GM19468 (cell line): ENCODE measurements around the gene PPP1R37.
A peak's percentile ranks its signal among the peaks of the same experiment; 100 is the strongest.

Source experiments
- ATAC-seq: cut with Tn5 transposase; IDR thresholded peaks from one replicate; pipeline ENCODE4 v1.9.1; 2021; ENCODE audit warnings: mild to moderate bottlenecking, moderate library complexity, moderate number of reproducible peaks; ENCODE audit not compliant: unreplicated experiment; ENCODE audit errors: extremely low read depth

The PPP1R37 gene

DNA sequence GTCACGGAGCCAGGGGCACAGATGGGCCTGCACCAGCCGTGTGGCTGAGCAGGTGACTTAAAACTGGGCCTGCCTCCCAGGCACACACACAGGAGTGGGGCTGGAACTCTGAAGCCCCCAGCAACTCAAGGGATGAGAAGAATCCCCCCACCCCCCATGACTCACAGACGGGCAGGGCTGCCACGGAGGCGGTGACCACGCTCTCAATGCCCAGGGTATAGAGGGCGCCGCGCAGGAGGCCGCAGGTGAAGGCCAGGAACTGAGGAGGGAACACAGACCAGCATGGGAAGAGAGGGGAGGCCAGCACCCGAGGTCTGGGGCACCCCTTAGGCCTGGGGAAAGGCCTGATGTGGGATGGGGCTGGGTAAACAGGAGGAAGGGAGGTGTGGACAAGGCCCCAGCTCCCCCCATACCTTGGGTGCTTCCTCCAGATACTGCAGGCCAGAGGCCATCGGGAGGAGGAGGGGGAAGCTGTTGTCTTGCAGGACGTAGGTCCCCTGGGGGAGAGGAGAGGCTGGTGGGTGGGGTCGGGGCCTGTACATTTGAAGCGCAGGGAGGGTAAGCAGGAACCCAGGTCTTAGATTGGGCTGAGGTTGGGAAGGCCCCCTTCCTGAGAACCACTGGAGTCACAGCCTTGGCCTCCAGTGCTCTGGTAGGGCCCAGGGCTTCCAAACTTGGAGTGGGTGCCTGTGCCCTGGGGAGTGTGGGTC lies 70.9 kb downstream of the PPP1R37 start:
- no peak for ATAC-seq

DNA sequence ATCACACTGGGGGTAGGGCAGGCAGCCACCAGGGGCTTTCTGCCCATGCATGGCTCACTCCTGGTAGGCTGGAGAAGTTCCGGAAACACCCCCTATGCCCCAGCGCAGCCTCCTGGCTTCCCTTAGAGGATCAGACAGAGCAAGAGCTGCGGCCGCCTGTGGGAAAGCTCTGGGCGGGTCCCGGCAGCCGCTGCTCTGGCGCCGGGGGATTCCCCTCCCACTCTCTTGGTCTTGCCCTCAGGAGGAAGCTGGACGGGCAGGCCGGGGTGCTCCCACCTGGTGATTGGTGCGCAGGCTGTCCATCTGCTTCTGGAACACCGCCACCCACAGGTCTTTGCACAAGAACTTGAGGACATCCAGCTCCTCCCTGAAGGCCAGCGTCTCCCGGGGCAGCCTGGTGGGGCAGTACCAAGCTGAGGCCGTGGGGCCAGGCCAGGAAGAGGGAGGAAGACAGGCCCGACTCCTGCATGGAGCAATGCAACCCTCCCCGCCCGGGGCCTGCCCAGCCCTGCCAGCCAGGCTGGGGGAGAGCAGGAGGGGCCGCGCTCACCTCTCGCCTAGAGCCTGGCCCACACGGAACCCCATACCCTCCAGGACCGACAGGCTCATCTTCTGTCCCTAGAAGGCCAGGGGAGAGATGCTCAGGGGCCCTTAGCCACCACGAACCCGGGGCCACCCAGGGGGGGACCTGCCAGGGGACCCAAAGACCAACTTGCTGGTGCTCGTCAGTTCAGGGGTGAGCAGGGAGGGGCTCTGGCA lies 71.8 kb downstream of the PPP1R37 start:
- ATAC-seq = no peak

DNA sequence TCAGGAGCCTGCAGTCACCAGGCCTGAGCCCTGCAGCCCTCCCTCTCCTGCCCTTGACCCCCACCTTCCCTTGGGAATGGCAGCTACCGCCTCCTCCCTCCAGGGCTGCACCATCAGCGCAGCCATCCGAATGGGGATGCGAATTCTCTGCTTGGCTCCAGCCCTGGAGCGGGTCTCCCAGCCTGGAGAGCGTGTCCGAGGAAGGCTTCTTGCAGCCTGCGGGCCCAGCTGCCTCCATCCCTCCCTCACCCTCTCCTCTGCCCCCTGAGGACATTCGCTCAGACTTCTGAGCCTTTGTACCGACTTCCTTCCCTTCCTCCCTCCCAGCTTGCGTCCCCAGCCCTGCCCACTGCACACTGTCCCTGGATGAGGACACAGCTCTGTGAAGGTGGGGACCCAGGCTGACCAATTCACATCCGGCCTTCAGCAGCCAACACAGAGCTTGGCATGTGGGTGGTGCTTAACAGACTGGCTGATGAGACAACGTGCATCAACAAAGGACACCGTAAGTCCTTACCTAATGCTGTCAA lies 73.8 kb downstream of the PPP1R37 start:
- ATAC-seq = no peak

DNA sequence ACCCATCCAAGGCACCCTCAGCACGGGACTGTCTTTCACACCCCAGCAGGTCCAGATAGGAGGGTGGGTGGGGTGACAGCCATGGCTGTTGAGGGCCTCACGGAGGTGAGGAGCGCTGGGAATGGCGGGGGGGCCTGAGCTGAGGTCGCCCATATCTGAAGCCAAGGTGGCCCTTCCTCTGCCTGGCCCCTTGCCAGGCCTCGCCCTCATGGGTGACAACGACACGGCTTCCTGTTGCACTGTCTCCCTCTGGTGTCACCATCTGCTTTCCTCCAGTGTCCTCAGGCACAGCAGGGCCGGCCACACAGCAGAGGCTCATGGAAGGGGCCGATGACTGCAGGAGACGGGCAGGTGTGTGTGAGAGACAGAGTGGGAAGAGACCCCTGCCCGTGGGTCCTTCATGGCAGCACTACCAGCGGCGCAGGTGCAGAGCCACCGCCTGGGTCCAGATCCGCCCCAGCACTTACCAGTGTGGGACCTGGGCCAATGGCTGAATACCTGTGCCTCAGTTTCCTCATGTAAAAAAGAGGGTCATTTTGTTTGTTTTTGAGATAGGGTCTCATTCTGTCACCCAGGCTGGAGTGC lies 75.9 kb downstream of the PPP1R37 start:
- ATAC-seq = no peak

- ATAC-seq = no peak
These were observed 76.6 kb downstream of the PPP1R37 start for GRCh38 chr19:45169602-45170001.

DNA sequence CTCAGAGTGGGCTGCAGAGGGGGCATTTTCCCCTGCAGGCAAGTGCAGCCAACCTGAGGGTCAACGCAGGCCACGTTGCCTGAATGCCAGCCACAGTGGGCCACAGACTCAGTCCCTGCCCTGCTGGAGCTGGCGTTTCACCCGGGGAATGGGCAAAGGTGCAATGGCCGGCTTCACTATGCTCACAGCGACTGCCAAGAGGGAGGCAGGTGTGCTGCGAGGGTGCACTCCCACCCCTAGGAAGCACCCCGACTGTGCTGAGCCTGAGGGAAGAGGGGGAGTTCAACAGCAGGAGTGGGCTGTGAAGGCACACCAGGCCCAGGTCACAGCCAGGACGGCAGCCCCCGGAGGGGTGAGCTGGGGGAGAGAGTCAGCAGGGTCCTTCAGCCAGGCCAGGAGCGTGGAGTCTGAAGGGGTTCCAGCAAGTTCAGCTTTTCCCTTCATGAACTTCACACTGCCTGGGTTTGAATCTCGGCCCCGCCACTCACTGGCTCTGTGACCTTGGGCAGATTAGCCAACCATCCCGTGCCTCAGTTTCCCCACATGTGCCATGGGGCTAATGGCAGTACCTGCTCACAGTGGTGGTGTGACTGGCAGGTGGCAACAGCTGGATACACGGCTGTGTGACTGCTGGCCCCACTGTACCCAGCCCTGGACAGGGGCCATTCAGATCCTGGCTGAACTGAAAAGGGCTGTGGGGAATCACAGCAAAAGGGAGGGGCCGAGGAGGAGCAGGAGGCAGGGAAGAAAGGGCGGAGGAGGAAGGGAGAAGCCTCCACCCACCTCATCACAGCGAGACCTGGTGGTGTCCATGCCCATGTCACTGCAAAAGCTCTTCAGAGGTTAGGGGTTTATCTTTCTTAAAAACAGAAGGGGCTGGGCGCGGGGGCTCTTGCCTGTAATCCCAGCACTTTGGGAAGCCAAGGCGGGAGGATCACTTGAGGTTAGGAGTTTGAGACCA lies 77.4 kb downstream of the PPP1R37 start:
- ATAC-seq = no peak

- ATAC-seq = no peak
These were observed 78.2 kb downstream of the PPP1R37 start for GRCh38 chr19:45171211-45171623.

DNA sequence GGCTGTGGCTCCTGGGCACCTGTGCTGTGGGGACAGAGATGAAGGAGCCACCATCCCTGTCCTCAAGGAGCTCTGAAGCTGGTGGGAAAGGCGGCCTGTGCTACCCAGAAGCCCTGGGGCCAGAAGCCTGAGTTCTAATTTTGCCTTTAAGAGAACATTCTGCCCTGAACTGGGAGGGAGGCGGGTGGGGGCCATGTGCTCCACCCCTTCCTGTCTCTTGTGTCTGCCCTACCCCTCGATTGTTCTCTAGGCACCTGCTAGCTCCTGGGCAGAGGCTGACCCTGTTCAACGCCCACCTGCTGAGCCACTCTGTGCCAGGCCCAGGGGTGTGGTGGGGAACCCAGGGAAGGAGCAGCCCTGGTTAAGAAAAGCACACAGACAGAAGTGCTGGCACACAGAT lies 79.2 kb downstream of the PPP1R37 start:
- no peak for ATAC-seq

DNA sequence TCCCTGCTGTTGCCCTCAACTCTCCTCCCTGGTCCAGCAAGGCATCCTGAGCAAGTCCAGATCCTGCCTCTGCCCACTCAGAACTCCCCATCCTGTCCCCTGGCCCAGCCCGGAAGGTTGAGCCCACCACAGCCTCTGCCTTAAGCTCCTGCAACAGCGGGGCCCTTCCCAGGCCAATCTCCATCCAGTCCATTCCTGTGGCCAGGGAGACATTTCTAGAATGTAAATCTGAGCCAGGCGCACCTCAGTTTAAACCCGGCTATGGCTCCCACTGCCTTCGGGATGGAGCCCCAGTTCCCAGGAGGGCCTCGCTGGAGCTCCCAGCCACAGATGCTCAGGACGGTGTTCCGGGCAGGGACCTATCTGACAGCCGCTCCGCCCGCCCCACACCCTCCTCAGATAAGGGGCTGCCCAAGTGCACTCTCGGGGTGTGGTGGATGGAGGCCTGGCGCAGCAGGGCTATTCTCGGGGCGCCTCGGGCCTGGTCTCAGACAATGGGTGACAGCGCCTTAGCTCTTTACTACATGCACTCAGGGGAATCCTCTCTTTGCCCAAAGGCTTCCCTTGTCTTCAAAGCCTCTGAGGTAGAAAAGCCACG lies 79.7 kb downstream of the PPP1R37 start:
- no peak for ATAC-seq

GRCh38 chr19:45173816-45174215 lies 80.8 kb downstream of the PPP1R37 start:
- ATAC-seq = no peak

DNA sequence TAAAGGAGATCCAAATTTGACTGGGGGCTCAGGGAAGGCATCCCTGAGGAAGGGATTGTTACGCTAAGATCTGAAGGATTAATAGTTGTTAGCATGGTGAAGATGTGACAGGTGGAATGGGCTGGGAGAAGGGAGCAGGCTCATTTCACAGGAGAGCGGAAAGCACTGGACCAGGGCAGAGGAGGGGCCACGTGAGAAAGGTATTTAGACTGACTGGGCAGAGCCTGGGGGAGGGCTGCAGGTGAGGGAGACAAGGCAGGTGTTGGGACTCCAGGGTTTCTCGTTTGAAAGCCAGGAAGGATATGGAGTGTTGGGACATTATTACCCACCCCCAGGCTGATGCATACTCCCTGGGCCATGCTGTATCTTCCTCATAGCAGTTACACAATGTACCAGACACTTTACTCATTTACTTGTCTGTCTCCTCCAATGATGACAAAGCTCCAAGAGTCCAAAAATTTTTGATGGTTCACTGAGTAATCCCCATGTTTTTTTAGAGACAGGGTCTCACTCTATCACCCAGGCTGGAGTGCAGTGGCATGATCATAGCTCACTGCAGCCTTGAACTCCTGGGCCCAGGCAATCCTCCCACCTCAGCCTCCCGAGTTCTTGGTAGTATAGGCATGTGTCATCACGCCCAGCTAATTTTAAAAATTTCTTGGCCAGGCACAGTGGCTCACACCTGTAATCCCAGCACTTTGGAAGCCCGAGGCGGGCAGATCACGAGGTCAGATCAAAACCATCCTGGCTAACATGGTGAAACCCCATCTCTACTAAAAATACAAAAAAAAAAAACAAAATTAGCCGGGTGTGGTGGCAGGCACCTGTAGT lies 82.8 kb downstream of the PPP1R37 start:
- no peak for ATAC-seq

GRCh38 chr19:45177817-45178261 lies 84.9 kb downstream of the PPP1R37 start, which contains the start of gene TRAPPC6A:
TSS of gene TRAPPC6A (minus strand) at chr19:45178237. CDS start at chr19:45178218, 19 bp downstream.
- ATAC-seq = peak; percentile 3

DNA sequence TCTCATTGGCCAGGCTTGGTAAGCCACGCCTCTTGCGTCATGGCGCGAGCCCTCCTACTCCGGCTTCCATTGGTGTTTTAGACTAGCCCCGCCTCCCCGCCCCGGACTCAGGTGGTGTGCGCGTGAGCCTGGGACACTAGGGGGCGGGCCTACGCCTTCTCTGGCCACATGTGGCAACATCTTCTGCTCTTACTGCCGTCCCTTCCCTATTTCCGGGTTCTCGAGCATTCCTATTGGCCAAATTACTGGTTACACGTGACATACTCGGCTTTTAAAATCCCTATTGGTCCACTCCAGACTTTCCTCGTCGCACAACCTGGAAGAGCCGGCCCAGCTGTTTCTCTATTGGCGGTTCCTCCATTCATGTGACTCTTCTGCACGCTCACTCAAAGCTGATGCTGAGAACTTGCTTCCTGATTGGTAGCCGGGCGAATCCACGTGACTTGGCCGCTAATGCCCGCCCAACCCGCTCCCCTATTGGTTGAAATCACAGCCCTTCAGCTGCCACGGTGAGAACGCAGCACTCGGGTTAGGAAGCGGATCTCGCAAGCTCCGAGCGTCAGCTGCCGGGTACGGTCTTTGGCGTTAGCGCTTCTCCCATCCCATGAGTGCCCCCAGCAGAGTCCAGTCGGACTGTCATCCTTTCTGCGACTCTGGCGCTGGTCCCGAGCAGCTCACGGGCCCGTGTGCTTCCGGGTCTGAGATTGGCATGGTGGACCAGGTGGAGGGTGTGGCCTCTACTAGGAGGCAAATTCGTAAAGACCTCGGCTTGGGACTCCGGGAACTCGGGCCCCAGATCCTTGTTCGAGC lies 85.5 kb downstream of the PPP1R37 start, which contains the start of gene BLOC1S3:
TSS of gene BLOC1S3 (plus strand) at position 523 of the 810 bp plus-strand sequence. CDS start 513 bp downstream, outside the sequence.
- peak; percentile 75 for ATAC-seq

- ATAC-seq = no peak
These were observed 86.3 kb downstream of the PPP1R37 start for GRCh38 chr19:45179072-45179891.

- ATAC-seq = no peak
These were observed 87.0 kb downstream of the PPP1R37 start for GRCh38 chr19:45179892-45180370.

DNA sequence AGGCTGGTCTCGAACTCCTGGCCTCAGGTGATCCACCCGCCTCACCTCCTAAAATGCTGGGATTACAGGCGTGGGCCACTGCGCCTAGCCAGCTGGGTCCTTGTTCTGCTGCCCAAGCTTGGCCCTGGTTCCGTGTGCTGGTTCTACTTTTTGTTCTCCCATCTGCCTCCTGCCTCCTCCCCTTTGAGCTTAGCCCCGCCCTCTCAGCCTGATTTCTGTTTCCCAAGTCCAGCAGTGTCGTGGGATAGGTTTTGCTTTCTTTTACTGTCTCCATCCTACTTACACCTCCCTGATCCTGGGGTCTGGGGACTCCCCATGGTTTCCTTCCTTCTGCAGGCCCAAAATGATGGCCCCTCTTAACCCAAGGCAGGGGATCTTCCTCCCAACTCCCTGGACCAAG lies 88.0 kb downstream of the PPP1R37 start:
- no peak for ATAC-seq

DNA sequence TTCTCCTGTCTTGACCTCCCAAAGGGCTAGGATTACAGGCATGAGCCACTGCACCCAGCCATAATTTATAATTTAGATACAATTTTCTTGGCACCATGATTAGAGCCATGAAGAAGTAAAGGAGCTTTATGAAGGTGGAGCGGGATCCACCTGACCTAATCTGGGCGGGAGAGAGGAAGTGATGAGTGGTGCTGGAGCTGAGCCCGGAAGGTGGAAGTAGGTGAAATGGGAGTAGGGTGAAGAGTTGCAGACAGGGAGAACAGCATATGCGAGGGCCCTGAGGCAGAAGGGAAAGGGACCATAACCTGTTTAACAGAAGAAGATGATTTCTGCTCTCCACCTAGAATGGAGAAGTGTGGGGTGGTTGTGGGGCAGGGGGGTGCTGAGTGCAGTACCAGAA lies 89.8 kb downstream of the PPP1R37 start:
- ATAC-seq = no peak
